NT2/D1 (cell line): ENCODE measurements around the gene PIK3C2B.

Source experiments
- DNase-seq: peaks from one replicate; pipeline ENCODE4 v3.0.0-alpha.2; 2011; ENCODE audit warnings: low read depth, low spot score
- H3K27me3 ChIP-seq: 2 replicates; pipeline ENCODE4 v1.6.0; 2011; ENCODE audit warnings: mild to moderate bottlenecking; ENCODE audit not compliant: insufficient read length, insufficient read depth
- H3K36me3 ChIP-seq: 2 replicates; pipeline ENCODE4 v1.6.1; 2011; ENCODE audit warnings: mild to moderate bottlenecking, low read length, mixed read lengths; ENCODE audit not compliant: insufficient read depth, insufficient read length
- H3K4me1 ChIP-seq: 2 replicates; pipeline ENCODE4 v1.5.1; 2011; ENCODE audit not compliant: insufficient read depth, insufficient read length
- H3K4me3 ChIP-seq: 2 replicates; pipeline ENCODE4 v1.5.1; 2011; ENCODE audit warnings: low read depth; ENCODE audit not compliant: insufficient read length
- H3K9ac ChIP-seq: 2 replicates; pipeline ENCODE4 v1.6.0; 2011; ENCODE audit warnings: low read depth; ENCODE audit not compliant: insufficient read length
- H3K9me3 ChIP-seq: 2 replicates; pipeline ENCODE4 v1.5.1; 2011; ENCODE audit warnings: mild to moderate bottlenecking, low read length; ENCODE audit not compliant: insufficient read depth
- SUZ12 ChIP-seq: IDR thresholded peaks from 2 replicates; pipeline ENCODE4 v1.6.1; 2011; ENCODE audit not compliant: insufficient read length, insufficient read depth; ENCODE audit errors: extremely low read depth
- YY1 ChIP-seq: IDR thresholded peaks from 2 replicates; pipeline ENCODE4 v1.6.1; 2011; ENCODE audit not compliant: insufficient read length, insufficient read depth
- ZNF274 ChIP-seq: IDR thresholded peaks from 2 replicates; pipeline ENCODE4 v1.6.1; 2011; ENCODE audit warnings: mild to moderate bottlenecking, low read depth, low read length

PIK3C2B gene

GRCh38 chr1:204466416-204467405, 27.9 kb downstream of the PIK3C2B start:
- peak overlapping the region; percentile 18 for H3K9ac ChIP-seq

DNA sequence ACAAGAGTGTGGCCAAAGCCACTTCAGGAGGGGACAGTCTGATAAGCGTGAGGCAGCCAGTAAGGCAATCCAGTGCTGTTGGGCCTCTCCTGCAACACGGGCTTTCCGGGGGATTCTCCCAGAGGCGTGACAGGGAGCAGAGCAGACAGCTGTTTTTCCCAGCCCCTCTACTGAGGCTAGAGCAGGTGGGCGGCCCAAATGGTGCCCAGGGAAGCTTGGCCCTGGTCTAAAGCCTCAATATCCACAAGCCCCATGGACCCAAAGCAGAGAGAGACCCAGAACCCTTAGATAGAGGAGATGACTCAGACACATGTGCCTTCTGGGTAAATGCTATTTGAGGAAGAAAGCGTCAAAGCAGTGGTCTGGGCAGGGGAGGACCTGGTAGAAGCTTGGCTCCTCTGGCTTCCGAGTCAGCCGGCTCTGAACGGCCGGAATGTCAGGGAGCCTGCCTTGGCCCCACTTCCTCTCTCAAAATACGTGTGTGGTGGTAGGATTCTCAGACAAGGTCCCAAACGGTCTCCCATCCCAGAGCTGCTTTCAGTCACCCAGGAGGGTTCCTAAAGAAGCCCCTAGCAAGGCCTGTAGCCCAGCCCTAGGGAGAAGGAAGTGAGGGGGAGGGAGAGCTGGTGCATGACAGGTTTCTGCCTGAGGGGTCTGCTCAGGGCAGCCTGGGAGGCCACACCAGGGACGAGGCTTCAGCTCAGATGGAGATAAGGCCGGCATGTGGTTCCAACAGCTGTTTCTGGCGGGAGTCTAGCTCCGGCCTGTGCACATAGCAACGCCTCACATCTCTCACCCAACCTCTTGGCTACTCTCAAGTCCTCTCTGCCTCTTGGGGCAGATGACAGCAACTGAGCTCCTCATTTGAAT, 28.8 kb downstream of the PIK3C2B start:
- no peaks in the 10 kb centered on the region for H3K9me3 ChIP-seq
- DNase-seq, result no peak
- H3K9ac ChIP-seq, result no peak overlapping the region

More at GRCh38 chr1:204466416-204467405, 27.9 kb downstream of the PIK3C2B start:
- Histone ChIP-seq H3K9me3 (no peaks in the 10 kb centered on the region), H3K4me1 (peaks cover 21% of the 10 kb centered on the region), H3K4me3 (no peak overlapping the region), H3K27me3 (no peaks in the 10 kb centered on the region), H3K36me3 (peaks cover 39% of the 10 kb centered on the region)
- TF ChIP-seq SUZ12 (no peak), YY1 (no peak), ZNF274 (no peak)
- DNase-seq, result no peak

DNA sequence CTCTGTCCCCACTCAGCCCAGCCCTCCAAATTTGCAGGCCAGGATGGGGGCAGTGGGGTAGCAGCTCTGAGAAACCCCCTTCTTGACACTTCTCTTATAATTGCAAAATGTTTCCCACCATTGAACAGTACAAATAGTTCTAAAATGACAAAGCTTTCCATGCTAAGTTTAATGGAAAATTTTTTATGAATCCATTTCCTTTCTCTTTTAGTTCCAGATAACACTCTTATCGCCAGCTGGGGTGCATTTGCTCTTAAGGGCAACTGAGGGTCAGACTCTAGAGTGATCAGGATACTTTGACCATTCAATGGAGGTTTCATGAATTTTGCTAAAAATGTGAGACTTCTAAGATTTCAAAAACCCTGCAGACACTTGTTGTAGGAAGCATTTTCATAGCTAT, 29.9 kb downstream of the PIK3C2B start:
- Histone ChIP-seq H3K9ac (no peak overlapping the region), H3K27me3 (no peaks in the 10 kb centered on the region), H3K36me3 (peaks cover 56% of the 10 kb centered on the region), H3K4me3 (no peak overlapping the region), H3K4me1 (peaks cover 25% of the 10 kb centered on the region), H3K9me3 (no peaks in the 10 kb centered on the region)
- no peak for TF ChIP-seq ZNF274
- TF ChIP-seq YY1, result no peak
- no peak for TF ChIP-seq SUZ12
- no peak for DNase-seq

More for the DNA sequence above, 28.8 kb downstream of the PIK3C2B start:
- TF ChIP-seq ZNF274 (no peak), SUZ12 (no peak), YY1 (no peak)
- Histone ChIP-seq H3K27me3 (no peaks in the 10 kb centered on the region), H3K4me3 (no peak overlapping the region), H3K4me1 (peaks cover 21% of the 10 kb centered on the region), H3K36me3 (peaks cover 47% of the 10 kb centered on the region)

DNA sequence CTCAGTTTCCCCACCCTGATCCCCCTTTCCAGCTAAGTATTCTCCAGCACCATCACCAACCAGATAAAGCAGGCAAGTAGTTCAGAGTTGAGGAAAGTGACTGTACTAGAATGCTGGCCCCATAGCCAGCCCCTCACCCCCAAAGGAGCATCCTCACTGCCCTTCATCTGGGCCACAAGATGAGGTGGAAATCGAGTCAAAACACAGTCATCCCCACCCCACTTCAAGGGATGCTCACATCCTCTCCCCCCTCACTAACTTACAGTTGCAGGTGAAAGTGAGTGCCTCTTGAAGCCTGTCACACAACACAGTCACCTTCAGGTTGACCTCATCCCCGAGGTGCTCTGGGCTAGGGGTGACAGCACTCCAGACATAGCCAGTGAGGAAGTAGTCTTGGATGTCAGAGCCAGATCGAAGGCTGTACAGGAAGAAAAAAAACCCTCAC, 30.4 kb downstream of the PIK3C2B start:
- peaks cover 25% of the 10 kb centered on the region for H3K4me1 ChIP-seq
- no peak for DNase-seq
- TF ChIP-seq ZNF274, result no peak
- no peak for TF ChIP-seq YY1
- TF ChIP-seq SUZ12, result no peak

DNA sequence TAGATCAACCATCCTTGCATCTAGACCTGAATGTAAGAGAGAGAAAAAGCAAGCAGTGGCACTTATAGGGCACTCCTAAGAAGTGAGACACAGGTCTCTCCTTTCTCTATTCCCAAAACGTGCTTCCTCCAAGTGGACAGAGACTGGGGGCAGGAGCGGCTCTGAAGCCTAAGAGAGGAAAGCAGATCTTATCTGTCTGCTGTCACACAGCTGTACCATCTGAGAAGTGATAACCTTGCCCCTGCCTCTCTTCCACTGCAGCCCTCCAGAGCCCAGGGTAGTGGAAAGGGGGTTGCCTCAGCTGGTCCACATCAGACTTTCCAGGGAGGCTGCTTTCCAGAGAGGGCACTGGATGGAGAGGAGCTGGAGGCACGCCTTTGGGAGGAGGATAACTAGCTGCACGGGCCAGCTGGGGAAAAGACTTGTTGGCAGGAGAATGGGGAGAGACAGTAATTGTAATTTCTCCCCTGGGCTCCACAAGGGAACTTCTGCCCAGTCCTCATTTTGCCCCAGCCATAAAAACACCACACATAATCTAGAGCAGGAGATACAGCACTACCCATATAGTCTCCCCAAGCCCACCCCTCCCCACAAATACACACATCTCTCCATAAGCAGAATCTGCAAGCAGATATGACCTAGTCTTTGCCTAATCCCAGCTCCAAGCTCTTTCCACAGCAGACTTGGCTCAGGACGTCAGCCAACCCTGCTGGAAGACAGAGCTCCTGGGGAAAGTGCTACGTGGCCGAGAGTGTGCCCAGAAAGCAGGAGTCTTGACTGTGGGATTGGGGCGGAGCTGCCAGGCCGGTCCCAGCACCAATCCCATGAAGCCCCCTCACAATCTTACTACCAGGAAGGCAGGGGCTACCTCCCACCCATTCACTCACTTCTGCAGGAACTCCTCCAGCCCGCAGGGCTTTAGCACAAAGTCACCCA, 31.2 kb downstream of the PIK3C2B start:
- Histone ChIP-seq H3K9me3 (no peaks in the 10 kb centered on the region), H3K36me3 (peaks cover 54% of the 10 kb centered on the region), H3K9ac (no peak overlapping the region), H3K4me1 (peaks cover 25% of the 10 kb centered on the region), H3K4me3 (no peak overlapping the region), H3K27me3 (no peaks in the 10 kb centered on the region)
- TF ChIP-seq SUZ12 (no peak), ZNF274 (no peak), YY1 (no peak)
- DNase-seq, result no peak

More for the DNA sequence above, 30.4 kb downstream of the PIK3C2B start:
- Histone ChIP-seq H3K9me3 (no peaks in the 10 kb centered on the region), H3K27me3 (no peaks in the 10 kb centered on the region), H3K4me3 (no peak overlapping the region), H3K36me3 (peaks cover 56% of the 10 kb centered on the region), H3K9ac (no peak overlapping the region)

DNA sequence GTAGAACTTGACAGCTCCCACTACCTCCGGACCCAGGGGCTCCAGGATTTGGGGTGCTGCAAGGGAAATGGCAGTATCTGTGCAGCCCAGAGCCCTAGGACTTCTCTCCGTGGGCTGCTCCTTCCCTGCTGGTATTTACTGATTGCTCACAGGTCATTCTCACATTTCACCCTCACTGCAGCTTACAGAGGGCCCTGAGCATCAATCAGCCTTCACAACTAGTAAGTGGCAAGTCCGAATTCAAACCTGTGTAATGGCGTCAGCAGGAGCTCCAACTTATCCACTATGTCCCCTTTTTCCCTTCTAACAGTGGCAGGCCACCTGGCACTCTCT, 32.4 kb downstream of the PIK3C2B start:
- no peaks in the 10 kb centered on the region for H3K27me3 ChIP-seq
- peaks cover 51% of the 10 kb centered on the region for H3K36me3 ChIP-seq
- DNase-seq, result no peak
- peaks cover 24% of the 10 kb centered on the region for H3K4me1 ChIP-seq
- H3K9me3 ChIP-seq, result no peaks in the 10 kb centered on the region
- H3K4me3 ChIP-seq, result no peak overlapping the region
- no peak overlapping the region for H3K9ac ChIP-seq
- TF ChIP-seq SUZ12, result no peak
- no peak for TF ChIP-seq ZNF274
- no peak for TF ChIP-seq YY1
